ENCODE measurements around the gene BTBD19. TPM values are rescaled to one million over a fixed set of nuclear protein-coding genes. Genes with fewer than 3 reads are reported as not detected.

Gene BTBD19
- total RNA-seq, 1 donor, result 21.4 TPM

DNA sequence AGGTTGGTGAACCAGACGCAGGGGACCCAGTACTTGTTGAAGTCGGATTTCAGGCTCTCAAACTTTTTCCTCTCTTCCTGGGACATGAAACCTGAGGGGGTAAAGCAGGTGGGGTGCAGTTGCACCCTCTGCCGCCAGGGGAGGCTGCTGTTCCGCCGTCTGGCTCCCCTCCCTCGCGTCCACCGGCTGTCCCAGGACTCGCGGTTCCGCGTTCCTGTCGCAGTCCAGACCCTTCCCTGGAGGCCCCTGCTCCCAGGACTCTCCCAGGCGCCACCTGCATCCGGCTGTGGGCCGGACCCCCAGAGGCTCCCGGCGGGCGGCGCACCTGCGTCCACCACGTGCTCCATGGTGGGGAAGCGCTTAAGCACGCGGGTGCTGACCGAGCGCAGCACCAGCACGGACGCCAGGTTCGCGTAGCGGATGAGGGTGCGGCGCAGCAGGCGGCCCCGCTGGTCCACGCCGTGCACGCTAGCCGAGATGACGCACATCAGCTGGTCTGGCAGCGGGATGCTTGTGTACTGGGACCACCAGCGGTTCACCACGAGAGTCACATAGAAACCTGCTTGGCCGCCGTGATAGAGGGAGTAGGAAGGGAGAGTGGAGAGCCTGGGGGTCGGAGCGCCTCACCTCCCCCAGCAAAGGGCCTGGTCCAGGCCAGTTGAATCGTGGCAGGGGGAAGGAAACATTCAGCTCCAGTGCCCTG, 22.0 kb upstream of the BTBD19 start:
- H3K36me3 ChIP-seq (ENCODE audit: insufficient read depth, low read length), result no peaks in the 10 kb centered on the region
- DNase-seq (ENCODE audit: insufficient read length, low spot score, missing footprints), result peak; percentile 94
- H3K4me3 ChIP-seq (ENCODE audit: insufficient read depth, low read length), result peak overlapping the region; percentile 69
- no peaks in the 10 kb centered on the region for H3K79me2 ChIP-seq (ENCODE audit: insufficient read depth, low read length)
- H3K27me3 ChIP-seq (ENCODE audit: insufficient read depth, low read length), result no peaks in the 10 kb centered on the region
- H2AFZ ChIP-seq (ENCODE audit: low read length), result peak overlapping the region; percentile 80
- TF ChIP-seq, protein P1, sequence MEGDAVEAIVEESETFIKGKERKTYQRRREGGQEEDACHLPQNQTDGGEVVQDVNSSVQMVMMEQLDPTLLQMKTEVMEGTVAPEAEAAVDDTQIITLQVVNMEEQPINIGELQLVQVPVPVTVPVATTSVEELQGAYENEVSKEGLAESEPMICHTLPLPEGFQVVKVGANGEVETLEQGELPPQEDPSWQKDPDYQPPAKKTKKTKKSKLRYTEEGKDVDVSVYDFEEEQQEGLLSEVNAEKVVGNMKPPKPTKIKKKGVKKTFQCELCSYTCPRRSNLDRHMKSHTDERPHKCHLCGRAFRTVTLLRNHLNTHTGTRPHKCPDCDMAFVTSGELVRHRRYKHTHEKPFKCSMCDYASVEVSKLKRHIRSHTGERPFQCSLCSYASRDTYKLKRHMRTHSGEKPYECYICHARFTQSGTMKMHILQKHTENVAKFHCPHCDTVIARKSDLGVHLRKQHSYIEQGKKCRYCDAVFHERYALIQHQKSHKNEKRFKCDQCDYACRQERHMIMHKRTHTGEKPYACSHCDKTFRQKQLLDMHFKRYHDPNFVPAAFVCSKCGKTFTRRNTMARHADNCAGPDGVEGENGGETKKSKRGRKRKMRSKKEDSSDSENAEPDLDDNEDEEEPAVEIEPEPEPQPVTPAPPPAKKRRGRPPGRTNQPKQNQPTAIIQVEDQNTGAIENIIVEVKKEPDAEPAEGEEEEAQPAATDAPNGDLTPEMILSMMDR (IDR thresholded peaks at IDR 0.05; ENCODE audit: extremely low read depth, low read depth, low read length), result peak; percentile 91
- H3K9me3 ChIP-seq (ENCODE audit: low read depth, low read length), result no peaks in the 10 kb centered on the region
- H3K4me2 ChIP-seq (ENCODE audit: insufficient read depth, low read length), result peak overlapping the region; percentile 87
- H3K4me1 ChIP-seq (ENCODE audit: insufficient read depth, low read length), result peaks cover 18% of the 10 kb centered on the region
- no peak overlapping the region for H3K27ac ChIP-seq (ENCODE audit: low read depth, low read length)
- no peaks in the 10 kb centered on the region for H4K20me1 ChIP-seq (ENCODE audit: insufficient read depth, low read length)

DNA sequence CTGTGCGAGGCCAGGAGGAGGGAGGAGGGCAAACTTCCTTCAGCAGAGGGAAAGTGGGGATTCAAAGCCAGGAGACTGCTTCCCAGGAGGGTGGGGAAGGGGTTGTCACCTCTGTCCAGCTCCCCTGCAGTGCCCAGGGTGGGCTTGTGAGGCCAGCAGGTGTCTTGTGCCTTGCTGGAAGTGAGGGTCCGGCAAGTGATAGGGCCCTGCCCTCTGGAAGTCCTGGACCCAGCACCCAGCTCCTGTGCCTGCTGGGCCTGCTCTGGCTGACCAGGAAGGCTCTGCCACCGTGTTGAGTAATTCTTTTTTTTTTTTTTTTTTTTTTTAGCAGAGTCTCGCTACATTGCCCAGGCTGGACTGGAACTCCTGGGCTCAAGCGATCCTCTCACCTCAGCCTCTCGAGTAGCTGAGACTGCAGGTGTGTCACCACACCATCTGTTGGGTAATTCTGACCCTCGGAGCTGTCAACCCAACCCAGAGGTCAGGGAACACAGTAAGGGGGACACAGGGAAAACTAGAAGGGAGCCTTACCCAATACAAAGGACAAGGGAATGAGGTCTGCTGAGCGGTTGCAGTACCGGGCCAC, 21.4 kb upstream of the BTBD19 start:
- H3K4me2 ChIP-seq (ENCODE audit: insufficient read depth, low read length), result no peak overlapping the region

DNA sequence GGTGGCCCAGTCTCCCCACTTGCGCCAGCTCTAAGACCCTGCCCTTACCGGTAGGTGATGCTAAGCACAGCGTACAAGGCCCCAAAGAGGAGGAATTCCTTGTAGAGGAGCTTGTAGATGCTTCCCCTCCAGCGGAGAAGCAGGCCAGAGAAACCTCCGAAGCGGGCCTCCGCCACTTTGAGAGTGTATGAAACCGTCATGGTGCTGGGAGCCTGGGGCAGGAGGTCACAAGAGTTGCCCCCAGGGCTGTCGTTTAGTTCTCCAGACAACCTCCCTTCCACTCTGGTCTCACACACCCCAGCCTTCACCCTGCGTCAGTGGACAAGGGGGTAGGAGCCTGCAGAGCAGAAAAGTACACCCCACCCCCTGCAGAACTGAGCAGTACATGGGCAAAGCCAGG, 20.8 kb upstream of the BTBD19 start:
- Histone ChIP-seq H3K27me3 (ENCODE audit: insufficient read depth, low read length) (no peaks in the 10 kb centered on the region), H2AFZ (ENCODE audit: low read length) (no peak overlapping the region), H3K36me3 (ENCODE audit: insufficient read depth, low read length) (no peaks in the 10 kb centered on the region), H4K20me1 (ENCODE audit: insufficient read depth, low read length) (no peaks in the 10 kb centered on the region), H3K79me2 (ENCODE audit: insufficient read depth, low read length) (no peaks in the 10 kb centered on the region), H3K4me2 (ENCODE audit: insufficient read depth, low read length) (no peak overlapping the region), H3K27ac (ENCODE audit: low read depth, low read length) (no peak overlapping the region), H3K4me3 (ENCODE audit: insufficient read depth, low read length) (no peak overlapping the region), H3K9me3 (ENCODE audit: low read depth, low read length) (no peaks in the 10 kb centered on the region), H3K4me1 (ENCODE audit: insufficient read depth, low read length) (peaks cover 18% of the 10 kb centered on the region)
- TF ChIP-seq, protein P1 (IDR thresholded peaks at IDR 0.05; ENCODE audit: extremely low read depth, low read depth, low read length), result no peak
- DNase-seq (ENCODE audit: insufficient read length, low spot score, missing footprints), result no peak

More for the DNA sequence above, 21.4 kb upstream of the BTBD19 start:
- H2AFZ ChIP-seq (ENCODE audit: low read length), result peak overlapping the region; percentile 80
- peaks cover 18% of the 10 kb centered on the region for H3K4me1 ChIP-seq (ENCODE audit: insufficient read depth, low read length)
- H3K9me3 ChIP-seq (ENCODE audit: low read depth, low read length), result no peaks in the 10 kb centered on the region
- H4K20me1 ChIP-seq (ENCODE audit: insufficient read depth, low read length), result no peaks in the 10 kb centered on the region
- H3K36me3 ChIP-seq (ENCODE audit: insufficient read depth, low read length), result no peaks in the 10 kb centered on the region
- no peaks in the 10 kb centered on the region for H3K79me2 ChIP-seq (ENCODE audit: insufficient read depth, low read length)
- no peak overlapping the region for H3K4me3 ChIP-seq (ENCODE audit: insufficient read depth, low read length)
- H3K27ac ChIP-seq (ENCODE audit: low read depth, low read length), result no peak overlapping the region
- no peaks in the 10 kb centered on the region for H3K27me3 ChIP-seq (ENCODE audit: insufficient read depth, low read length)
- DNase-seq (ENCODE audit: insufficient read length, low spot score, missing footprints), result peak; percentile 45
- TF ChIP-seq, protein P1 (IDR thresholded peaks at IDR 0.05; ENCODE audit: extremely low read depth, low read depth, low read length), result no peak

DNA sequence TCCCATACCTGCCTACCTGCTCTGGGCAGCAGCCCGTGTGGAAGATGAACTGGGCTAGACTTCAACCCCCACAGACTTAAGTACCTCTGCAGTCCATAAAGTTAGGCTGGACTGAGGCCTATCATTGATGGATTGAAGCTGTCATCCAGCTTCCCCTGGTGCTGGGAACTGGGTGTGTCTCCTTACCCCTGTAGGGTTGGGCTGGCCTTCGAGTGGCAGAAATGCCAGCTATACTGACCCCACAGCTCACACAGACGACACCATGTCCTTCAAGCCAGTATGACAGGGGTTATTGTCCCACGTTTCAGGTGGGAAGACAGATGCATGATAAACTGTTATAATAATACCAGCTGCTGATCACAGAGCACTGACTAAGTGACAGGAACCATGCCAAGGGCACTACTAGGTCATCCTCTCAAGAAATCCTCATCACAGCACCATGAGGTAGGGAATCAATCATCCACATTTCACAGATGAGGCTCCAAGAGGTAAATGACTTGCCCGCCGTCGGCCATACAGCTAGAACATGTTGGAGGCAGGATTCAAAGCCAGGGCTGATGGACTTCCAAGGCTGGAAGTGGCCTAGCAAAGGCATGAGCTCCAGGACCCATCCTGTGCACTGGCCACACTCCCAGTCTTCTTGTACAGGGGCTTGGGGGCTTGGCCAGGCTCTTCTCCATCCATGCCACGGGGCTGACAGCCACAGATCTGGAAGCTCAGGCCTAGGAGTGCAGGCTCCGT, 20.0 kb upstream of the BTBD19 start, which contains the start of gene BEST4:
TSS of gene BEST4 (minus strand) at position 51 of the 741 bp plus-strand sequence. CDS start 465 bp downstream, outside the sequence.
- no peak within 1 kb of the TSS for H3K4me3 ChIP-seq (ENCODE audit: insufficient read depth, low read length)
- no peak within 1 kb of the TSS for H2AFZ ChIP-seq (ENCODE audit: low read length)
- H3K9me3 ChIP-seq (ENCODE audit: low read depth, low read length), result no peaks in the 10 kb centered on the region
- no peaks in the 10 kb centered on the region for H3K79me2 ChIP-seq (ENCODE audit: insufficient read depth, low read length)
- no peaks in the 10 kb centered on the region for H4K20me1 ChIP-seq (ENCODE audit: insufficient read depth, low read length)
- peak; percentile 50 for DNase-seq (ENCODE audit: insufficient read length, low spot score, missing footprints)
- TF ChIP-seq, protein P1 (IDR thresholded peaks at IDR 0.05; ENCODE audit: extremely low read depth, low read depth, low read length), result no peak
- H3K4me2 ChIP-seq (ENCODE audit: insufficient read depth, low read length), result no peak within 1 kb of the TSS
- H3K27ac ChIP-seq (ENCODE audit: low read depth, low read length), result no peak within 1 kb of the TSS
- peaks cover 18% of the 10 kb centered on the region for H3K4me1 ChIP-seq (ENCODE audit: insufficient read depth, low read length)
- no peaks in the 10 kb centered on the region for H3K27me3 ChIP-seq (ENCODE audit: insufficient read depth, low read length)
- H3K36me3 ChIP-seq (ENCODE audit: insufficient read depth, low read length), result no peaks in the 10 kb centered on the region
